HFF-Myc (cell line): ENCODE measurements around the gene KCNMB4.

Source experiments
- DNase-seq: peaks from one replicate; pipeline ENCODE4 v3.0.0-alpha.2; 2011; ENCODE audit warnings: low read depth; ENCODE audit errors: extremely low read depth
- H3K4me3 ChIP-seq: replicated peaks from 2 replicates; pipeline ENCODE4 v1.5.1; 2011; ENCODE audit warnings: low read depth, mild to moderate bottlenecking, control low read depth, low read length
- TF ChIP-seq, protein P1 (sequence below): IDR thresholded peaks from 2 replicates; pipeline ENCODE4 v1.5.1; 2012; ENCODE audit warnings: mild to moderate bottlenecking, low read depth, low read length, control low read depth; ENCODE audit errors: missing control alignments

Gene KCNMB4, protein sequence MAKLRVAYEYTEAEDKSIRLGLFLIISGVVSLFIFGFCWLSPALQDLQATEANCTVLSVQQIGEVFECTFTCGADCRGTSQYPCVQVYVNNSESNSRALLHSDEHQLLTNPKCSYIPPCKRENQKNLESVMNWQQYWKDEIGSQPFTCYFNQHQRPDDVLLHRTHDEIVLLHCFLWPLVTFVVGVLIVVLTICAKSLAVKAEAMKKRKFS

DNA sequence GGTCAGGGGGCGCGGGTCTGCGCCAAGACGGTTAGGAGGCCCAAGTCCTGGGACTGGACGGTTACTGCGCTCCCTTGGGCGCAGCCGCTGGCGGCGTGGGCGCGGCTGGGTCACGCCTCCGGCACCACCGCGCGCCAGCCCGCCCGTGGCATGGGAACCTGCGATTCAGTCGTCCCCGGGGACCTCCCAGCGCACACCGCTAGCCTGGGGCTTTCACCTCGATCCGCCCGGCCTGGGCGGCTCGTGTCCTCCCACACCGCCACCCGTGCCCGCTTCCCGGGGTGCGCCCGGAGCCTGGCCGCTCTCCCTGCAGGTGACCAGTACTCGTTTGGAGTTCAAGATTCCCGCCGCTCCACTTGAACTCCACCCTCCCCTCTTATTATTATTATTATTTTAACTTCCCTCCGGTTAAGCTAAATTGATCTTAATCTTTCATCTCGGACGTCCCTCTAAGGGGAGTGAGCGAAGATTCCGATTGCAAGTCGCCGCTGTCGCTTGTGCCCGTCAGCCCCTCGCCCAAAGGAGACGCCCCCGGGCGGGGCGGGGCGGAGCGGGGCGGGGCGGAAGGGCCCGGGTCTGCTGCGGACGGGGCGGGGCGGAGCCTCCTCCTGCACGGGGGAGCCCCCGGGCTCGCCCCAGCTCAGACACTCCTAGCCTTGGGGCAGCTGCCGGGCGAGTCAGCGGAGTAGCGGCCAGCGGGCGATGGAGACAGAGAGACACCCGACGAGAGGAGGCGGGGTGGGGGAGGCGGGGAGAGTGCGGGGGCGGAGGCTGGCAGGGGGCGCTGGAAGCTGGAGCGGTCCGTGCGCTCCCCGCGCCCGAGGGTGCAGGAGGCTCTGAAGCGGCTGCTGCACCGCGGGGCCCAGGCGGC is at the start of gene KCNMB4:
Gene KCNMB4, plus strand, starts transcription at position 643 of the 871 bp plus-strand sequence. CDS start 445 bp downstream, outside the sequence.
- TF ChIP-seq, protein P1, sequence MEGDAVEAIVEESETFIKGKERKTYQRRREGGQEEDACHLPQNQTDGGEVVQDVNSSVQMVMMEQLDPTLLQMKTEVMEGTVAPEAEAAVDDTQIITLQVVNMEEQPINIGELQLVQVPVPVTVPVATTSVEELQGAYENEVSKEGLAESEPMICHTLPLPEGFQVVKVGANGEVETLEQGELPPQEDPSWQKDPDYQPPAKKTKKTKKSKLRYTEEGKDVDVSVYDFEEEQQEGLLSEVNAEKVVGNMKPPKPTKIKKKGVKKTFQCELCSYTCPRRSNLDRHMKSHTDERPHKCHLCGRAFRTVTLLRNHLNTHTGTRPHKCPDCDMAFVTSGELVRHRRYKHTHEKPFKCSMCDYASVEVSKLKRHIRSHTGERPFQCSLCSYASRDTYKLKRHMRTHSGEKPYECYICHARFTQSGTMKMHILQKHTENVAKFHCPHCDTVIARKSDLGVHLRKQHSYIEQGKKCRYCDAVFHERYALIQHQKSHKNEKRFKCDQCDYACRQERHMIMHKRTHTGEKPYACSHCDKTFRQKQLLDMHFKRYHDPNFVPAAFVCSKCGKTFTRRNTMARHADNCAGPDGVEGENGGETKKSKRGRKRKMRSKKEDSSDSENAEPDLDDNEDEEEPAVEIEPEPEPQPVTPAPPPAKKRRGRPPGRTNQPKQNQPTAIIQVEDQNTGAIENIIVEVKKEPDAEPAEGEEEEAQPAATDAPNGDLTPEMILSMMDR, result no peak
- no peak for DNase-seq

DNA sequence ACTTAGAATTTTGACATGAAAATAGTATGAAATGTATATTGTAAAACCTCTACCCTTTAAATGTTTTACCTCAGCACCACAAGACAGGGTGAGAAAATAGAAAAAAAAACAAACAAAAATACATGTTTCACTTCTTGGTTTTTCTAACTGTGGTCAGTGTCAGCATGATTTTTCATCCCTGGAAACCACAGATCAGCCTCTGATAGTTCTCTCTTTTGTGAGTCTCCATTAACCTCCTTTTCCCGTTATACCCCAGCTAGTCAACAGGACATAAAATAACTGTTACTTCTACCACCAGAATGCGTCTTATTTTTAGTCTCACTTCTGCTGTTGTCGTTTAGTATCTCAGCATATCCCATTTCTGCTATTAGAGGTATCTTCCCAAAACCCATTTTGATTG is 48.3 kb upstream of the KCNMB4 start:
- TF ChIP-seq, protein P1, result no peak
- DNase-seq, result no peak
- H3K4me3 ChIP-seq, result no peak overlapping the region

More for the DNA sequence above, at the start of gene KCNMB4:
- H3K4me3 ChIP-seq, result peak within 1 kb of the TSS; percentile 48

DNA sequence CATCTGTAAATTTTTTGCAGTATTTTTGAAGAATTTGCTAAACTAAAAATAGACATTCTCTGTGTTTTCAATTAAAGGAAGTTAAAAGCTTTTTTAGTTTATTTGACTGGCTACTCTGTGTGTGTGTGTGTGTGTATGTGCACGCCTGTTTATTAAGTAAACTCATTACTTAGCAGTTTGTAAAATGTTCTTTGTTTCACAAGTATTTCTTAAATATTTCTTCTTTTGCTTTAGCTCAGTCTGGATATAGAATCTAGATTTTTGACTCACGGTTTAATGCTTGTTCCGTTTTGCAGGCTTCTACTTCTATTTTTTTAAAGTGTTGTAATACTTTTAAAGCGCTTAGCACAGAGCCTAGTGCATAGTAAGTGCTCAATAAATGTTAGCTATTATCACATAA is 46.5 kb upstream of the KCNMB4 start:
- TF ChIP-seq, protein P1, result no peak
- no peak for DNase-seq
- H3K4me3 ChIP-seq, result no peak overlapping the region

DNA sequence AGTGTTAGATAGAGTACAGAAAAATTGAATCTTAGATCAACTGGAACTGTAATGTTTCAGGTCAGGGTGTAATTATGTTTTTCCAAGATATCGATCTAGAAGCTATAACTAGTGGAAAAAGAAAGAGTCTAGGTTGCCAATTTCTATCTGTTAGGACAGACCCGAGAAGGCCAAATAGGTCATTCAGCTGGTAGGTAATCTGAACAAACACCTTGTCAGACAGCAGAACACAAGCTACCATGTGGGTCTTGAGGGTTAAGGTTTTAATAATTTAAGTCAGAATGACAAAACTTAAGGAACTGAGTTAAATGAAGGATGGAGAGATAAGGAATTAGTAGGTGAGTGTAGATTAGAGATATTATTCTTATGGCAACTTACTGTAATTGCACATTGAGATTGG is 44.9 kb upstream of the KCNMB4 start:
- no peak for DNase-seq
- TF ChIP-seq, protein P1, result no peak
- no peak overlapping the region for H3K4me3 ChIP-seq

DNA sequence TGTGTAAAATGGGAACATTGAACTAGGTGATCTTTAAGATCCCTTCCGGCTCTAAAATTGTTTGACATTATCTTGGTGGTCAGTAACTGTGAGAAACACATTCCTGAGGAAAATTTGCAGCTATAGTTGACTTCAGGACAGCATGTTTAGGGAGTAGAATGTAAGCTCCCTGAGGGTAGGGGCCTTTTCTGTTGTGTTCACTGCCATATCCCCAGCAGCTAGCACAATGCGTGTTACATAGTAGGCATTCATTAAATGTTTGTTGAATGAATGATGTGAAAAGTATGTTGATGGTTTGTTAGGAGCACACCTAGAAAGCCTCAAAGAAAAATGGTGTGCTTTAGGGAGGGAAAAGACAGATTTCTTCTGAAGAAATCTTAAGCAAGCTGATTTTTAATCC is 38.5 kb upstream of the KCNMB4 start:
- no peak for DNase-seq
- TF ChIP-seq, protein P1, result no peak
- no peak overlapping the region for H3K4me3 ChIP-seq

DNA sequence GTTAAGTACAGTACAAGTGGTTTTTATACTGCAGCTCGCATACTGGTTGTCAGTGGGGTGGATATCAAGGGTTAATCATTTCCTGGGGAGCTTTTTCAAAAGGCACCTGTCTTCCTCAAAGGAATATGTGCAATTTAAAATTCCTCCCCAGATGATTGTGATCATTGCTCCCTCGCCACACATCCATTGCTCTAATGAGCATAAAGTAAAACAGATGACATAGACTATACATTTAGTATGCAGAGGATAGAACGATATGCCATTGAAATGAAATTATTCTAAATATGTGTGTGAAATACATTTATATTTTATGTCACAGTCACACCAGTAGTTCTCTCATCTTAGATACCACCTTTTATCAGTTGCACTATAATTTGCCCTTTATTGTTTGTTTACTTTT is 36.4 kb upstream of the KCNMB4 start:
- H3K4me3 ChIP-seq, result no peak overlapping the region
- TF ChIP-seq, protein P1, result no peak
- DNase-seq, result no peak
